GM18909 (cell line): ENCODE data around the gene SPCS3.
"Not testable (repeated sequence)": the region's sequence is repeated elsewhere in the genome, so short reads cannot be mapped to it uniquely, and the experiment has no call there.

Experiments
- ATAC-seq: cut with Tn5 transposase; IDR thresholded peaks from one replicate; pipeline ENCODE4 v1.9.1; 2021; ENCODE audit warnings: mild to moderate bottlenecking; ENCODE audit not compliant: unreplicated experiment, poor library complexity

The SPCS3 gene

DNA sequence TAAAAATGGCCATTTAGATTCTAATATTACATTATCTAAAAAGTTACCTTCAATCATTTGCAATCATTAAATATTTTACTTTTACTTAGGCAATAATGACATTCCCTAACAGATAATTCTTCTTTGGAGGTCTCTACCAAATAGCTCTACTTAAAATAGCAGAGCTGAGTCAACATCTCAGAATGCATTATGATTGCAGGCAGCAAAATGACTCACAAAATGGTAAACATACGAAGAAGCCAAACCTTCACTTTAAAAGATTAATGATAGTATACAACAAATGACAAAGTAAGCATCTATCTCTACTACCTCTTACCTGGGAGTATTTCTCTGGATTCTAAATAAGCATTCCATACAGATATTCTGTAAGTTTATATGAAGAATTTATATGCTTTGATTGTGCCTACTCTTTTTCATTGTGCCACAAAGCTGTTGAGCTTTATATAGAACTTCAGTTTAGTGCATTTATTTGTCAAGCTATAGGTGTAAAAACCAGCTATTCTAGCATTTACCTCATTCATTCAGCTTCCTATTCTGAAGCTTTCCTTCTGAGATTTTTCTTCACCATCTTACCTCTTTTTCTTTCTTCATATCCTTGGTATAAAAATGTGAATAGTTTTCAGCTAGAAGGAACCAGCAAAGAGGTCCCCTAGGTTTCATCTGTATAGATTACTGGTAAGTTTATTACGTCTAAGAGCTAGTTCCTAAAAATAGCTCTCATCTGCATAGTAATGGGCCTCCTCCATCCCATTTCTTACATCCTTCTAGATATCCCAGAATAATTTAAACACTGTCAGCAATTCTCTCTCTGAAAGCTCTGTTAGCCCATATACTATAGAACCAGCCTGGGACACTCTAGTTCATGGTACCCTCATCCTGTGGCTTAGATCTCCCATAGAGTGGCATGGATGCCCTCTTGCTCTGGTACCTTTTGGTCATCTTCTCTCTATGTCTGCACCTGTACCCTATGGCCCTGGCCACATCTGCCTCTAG lies 17.2 kb upstream of the SPCS3 start:
- ATAC-seq, result no peak

DNA sequence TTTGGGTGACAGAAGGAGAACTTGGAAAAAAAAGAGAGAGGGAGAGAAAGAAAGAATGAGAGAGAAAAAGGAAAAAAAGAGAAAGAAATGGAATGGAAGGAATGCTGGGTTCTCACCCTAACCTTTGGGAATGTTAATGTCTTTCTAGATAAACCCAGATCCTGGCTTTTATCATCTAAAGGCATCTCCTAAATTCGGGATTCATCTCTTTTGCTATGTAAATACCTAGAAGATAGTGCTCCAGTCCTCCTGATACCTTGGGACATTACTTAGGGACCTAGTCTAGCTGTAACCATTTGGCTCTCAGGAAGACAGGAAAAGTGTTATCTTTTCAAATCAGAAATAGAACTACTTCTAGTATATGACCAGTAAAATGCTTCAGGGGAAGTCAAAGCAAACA lies 15.8 kb upstream of the SPCS3 start:
- no peak for ATAC-seq

DNA sequence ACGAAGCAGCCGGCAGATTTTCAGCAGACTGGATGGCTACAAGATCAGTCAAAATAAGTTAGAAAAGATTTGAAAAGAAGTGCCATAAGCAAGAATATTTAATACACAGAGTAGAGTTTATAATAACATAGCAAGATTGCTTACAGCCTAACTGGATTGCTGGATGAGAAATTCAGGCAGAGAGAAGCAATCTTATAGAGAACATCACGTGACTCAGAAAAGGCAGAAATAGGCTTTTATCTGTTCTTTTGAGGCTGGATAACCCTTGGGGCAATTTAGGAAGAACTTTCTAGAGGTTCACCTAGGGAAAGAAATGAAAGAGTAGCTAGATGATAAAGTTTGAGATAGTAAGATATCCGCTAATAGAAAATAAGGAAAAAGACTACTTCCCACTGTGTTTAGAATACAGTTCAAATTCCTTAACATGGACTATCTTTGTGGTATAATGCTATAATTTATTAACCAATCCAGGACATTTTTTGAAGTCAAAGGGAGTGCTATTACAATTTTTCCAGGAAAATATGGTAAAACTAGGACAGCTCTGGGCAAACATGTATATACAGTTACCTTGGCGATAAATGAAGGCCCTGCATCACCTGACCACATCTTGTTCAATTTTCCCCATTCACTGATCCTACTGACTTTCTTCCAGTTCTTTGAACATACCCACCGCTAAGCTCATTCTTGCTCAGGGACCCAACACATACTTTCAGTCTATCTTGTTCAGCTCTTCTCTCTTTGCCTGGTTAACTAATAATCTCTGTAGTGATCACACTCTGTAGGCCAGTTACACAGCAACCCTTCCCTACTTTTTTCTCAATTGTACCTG lies 12.7 kb upstream of the SPCS3 start:
- ATAC-seq, result no peak

DNA sequence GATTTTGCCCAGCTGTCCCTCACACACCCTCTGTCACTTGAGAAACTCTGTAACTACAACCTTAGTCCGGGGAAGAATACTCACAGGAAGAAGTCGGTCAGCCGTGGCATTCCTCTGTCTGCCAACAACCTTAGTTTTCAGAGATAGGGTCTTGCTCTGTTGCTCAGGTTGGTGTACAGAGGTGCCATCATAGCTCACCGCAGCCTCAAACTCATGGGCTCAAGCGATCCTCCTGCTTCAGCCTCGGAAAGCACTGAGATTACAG lies 12.2 kb upstream of the SPCS3 start:
- ATAC-seq, result no peak

DNA sequence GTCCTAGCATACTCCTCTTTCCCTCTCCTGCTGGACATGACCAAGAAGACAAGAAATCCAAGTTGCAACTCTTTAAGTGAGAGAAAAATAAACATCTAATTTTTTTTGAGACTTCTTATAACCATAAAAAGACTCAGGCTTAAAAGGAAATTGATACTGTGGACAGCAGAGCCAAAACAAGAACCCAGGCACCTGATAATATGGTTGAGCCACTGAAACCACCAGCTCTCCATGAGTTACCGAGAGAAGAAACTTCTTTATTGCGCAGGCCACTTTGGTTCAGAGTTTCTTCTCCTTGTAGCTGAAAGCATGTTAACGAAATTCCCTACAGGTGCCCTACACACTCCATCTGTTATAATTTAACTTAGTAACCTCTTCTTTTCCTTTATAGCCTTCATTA lies 11.3 kb upstream of the SPCS3 start:
- peak; percentile 58 for ATAC-seq

DNA sequence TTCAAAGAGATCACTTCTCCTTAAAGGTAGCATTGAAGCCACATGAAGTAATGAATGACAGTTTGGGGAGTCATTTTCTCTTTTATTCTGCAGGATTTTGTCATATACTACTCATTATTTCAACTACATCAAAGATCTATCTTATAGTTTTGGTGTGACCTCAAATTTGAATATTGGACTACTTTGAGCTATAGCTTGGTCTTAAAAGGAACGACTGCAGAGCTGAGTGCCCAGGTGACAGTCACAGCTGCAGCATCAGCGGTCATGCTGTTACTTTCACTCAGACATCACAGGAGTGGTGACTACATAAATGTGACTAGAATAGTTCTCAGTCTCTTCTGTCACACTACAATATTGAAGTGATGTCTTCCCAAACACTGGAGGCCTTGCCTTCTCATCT lies 10.7 kb upstream of the SPCS3 start:
- ATAC-seq, result peak; percentile 99

DNA sequence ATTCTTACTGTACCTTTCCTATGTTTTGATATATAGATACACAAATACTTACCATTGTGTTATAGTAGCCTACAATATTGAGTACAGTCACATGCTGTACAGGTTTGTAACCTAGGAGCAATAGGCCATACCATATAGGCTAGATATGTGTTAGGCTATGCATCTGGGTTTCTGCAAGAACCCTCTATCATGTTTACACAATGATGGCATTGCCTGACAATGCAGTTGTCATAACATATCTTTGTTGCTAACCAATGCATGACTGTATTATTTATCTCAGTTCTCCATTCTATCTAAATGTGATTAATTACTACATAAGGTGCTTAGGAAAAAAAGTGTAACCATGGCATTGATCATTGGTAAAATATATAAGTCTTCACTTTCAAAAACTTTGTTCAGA lies 10.0 kb upstream of the SPCS3 start:
- ATAC-seq, result no peak

DNA sequence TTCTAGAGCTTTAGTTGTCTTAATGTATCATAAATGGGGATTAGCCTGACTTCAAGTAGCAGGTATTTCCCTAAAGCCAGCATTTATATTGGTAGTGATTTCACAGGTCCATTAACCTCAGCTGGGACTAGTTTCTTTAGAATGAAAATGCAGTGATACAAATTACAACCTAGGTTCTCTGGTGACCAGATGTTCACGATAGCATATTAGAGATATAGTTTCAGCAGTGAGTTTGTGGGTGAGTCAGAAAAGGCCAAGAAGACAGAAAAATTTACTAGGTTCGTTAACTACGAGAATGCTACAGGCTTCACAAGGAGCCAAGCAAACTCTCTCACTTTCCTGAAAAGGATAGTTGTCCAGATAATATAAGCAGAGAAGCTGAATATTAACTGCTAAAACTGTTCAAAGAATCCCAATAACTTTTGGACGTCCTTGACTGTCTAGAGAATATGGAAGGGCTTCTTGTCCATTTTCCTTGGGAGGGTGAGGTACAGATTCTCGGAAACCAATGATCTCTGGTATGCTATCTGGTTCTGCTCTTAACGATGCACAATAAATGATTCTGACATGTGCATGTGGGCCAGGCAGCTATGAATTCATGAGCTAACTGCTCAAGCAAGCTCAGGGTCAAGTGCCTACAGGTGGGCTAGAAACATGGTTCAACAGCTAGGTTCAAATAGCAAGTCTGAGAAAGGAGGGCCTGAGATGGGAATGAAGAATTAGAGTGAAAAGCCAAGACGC lies 6.0 kb upstream of the SPCS3 start:
- ATAC-seq, result no peak

DNA sequence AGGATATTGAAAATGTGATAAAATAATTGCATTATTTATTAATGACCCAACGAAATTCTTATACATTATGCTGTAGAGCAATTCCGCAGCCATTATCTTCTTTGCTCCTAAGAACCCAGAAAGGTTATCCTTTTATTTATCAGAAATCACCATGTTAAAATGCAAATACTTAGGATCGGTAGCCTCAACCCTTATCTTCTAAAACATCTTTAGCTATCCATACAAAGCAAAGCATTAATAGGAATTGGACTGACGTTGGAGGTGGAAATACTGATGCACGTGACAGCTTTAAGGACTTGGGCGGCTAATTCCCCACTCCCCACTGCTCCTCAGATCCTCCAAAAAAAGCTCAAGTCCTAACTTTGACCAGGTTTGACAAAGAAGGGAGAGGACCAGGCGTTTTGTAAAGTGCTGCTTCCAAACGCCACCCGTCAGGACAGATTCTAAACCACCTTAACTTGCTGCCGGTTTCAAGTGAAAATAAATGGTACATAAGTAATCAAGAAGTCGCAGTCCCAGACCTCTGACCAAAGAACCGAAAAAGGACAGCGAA lies 539 bp upstream of the SPCS3 start:
- ATAC-seq, result no peak

DNA sequence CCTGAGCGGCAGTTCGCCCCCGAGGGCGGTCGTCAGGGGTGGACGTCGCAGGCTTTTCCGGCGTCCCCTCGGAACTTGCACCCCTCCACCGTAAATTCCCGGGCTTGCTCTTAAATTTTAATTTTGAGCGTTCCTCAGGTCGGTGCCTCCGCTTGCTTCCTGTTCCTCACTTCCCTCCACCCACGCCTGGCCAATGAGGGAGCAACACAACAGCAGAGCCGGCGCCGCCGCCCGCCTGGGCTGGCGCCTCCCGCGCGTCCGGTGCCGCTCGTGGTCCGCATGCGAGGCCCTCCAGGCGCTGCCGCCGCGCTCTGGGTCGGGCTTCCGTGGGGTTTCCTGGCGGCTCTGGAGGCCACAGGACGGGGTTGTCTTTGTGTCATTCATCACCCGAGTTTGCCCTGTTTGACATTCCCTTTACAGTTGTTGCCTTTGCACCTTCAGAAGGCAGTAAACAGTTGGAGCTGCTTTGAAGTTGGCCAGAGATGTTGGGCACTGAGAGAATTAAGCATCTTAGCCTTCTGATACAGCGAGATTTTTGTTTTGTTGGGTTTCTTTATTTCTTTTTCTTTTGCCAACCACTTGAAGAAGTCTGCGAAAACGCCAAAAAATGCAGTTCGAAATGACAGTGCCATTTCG lies 692 bp downstream of the SPCS3 start:
- peak; percentile 83 for ATAC-seq

DNA sequence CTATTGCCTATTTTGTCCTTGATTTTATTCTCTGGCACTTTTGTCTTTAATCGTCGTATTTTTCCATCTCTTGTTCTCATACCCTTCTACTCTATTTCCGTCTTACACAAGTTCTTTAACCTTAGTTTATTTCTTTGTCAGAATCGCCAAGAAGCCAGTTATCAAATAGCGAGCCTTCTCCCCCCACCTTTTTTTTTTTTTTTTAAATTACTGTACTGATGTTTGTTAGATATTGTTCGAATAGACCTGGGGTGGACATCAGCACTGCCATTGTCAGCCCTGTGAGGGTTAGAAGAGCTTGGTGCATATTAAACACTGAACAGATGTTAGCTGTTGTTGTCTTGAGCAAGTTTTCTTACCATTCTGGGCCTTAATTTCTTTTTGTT lies 1.2 kb downstream of the SPCS3 start:
- no peak for ATAC-seq

DNA sequence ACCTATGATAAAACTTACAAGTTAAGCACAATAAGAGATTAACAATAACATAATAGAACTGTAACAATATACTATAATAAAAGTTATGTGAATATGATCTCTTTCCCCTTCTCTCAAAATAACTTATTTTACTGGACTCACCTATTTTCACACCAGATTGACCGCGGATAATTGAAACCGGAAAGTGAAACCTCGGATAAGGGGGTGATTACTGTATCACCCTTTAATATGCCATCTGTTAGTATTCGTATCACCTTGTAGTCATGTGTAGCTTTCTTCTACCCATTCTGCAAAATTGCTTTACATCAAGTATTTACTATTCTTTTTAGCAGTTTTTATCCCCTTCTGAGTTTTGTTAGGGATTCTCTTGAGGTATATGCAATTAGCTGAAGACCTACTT lies 1.8 kb downstream of the SPCS3 start:
- no peak for ATAC-seq

DNA sequence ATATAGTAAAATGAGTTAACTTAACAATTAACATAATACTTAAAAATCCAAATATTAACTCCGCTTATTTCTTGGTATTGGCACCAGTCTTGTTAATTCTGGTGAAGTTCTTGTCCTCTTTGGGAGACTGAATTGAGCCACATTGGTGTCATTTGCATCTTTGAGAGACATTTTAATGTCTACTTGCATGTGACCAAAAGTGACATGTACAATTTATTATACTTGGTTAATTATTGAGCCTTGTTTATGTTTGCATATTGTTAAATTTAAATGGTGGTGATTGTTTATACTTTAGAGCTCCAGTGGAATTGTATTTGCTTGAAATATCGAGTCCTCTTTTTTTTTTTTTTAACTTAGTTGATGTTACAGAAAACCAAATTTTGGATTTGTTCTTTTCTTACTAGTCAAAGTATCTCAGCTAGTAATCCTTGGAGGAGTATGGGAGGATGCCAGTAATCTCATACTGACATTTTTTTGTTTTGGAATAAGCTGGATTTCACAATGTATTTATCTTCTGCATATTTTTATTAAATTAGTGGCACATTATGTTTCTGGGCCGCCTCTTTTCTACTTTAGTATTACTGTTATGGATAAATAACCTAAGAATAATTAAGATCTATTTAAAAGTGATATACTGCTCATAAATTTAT lies 3.9 kb downstream of the SPCS3 start:
- no peak for ATAC-seq

DNA sequence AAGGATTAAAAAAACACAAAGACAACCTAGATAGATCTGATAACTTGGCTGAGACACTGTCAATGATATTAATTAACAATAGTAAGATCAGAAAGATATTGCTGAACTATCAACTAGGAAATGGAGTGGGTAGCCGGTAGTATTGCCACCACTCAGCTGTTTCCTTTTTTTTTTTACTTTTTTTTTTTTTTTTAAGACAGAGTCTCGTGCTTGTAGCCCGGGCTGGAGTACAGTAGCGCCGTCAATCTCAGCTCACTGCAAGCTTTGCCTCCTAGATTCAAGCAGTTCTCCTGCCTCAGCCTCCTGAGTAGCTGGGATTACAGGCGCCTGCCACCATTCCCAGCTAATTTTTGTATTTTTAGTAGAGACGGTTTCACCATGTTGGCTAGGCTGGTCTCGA lies 5.1 kb downstream of the SPCS3 start:
- not testable (repeated sequence) for ATAC-seq

DNA sequence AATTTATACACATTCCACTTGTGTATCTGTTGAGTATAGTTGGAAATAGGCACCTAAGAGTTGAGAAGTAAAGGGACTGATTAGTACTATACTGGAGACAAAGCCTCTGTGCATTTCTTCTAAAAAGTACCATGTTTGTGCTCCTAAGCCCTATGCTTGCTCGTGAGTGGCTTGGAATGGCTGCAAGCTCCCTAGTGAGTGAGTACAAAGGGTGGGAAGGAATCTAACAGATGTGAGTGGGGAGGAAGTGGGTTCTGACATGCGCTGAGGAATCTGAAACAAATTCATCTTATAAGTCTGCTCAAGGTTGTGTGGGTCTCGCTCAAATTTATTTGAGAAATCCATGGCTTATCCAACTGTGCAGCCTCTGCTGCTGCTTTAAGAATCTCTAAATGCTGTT lies 13.3 kb downstream of the SPCS3 start:
- ATAC-seq, result no peak

DNA sequence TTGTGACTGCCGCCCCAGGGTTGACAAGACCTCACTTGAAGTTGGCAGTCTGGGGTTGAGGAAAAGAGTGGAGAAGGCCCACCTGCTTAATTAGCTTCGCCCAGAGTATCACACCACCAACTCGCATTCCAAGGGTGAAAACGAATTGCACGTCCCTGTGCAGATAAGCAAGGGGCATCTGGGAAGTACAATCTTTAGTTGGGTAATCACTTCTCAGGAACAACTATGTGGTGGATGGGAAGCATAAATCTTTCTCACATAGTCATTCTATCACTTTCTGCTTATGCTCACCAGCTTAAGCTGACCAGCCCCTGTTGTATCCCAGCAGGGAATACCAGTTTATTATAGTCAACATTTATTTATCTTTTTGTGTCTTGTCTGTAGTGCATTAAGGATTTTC lies 14.3 kb downstream of the SPCS3 start:
- no peak for ATAC-seq

DNA sequence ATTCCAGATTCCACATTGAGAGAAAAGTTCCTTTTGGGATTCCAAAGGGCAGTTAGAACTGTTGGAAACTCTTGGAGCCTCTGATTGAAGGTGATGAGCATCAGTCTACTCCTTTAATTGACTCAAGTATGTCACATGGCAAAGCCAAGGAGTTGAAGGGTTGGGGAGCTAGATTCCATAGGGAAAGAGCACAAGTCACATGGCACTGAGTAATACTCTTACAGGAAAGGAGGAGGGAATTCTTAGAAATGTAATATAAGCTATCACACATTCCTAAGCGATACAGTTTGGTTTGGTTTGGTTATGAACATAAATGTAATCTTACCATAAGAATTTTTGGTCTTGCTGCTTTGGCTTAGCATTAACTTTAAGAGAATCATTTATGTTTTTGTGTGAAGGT lies 15.7 kb downstream of the SPCS3 start:
- no peak for ATAC-seq

DNA sequence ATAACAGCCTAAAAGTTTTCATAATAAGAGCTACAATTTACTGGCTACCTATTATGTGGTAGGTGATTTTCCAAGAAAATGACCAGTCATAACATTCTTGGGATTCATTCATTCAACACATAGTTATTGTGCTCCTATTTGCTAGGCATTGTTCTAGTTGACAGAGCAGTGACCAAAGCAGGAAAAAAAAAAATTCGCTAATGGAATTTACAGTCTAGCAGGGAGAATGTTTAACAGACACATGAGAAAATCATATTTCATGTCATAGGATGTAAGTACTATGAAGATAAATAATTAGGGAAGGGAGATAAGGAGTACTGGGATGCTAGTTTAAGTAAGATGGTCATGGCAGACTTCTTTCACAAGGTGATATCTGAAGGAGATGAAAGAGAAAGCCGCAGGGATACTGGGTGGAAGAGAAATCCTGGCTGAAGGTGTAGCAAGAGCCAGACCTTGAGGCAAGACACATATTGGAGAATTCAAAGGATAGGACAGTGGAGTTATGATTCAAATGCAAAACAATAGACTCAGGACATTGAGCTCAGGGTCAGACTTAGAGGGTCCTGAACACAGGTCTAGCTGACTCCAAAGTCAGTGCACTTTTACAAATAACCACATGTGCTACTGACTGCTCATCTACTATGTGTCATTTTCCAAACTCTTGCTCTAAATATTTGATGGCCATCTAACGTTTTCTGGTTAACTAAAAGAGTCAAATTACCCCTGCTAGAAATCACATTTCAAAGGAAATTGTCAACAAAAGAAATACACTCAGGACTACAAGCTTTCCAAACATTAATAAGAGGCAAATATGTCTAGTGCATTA lies 20.4 kb downstream of the SPCS3 start:
- no peak for ATAC-seq
